ENCODE measurements around the gene ZDHHC8.

The ZDHHC8 gene

GRCh38 chr22:20107951-20108756, 23.4 kb upstream of the ZDHHC8 start:
- no peaks in the 10 kb centered on the region for H3K27me3 Mint-ChIP-seq
- peaks cover 2% of the 10 kb centered on the region for H3K36me3 Mint-ChIP-seq
- no peak overlapping the region for H3K4me3 Mint-ChIP-seq
- H3K4me1 Mint-ChIP-seq, result peaks cover 6% of the 10 kb centered on the region
- H3K9me3 Mint-ChIP-seq, result no peaks in the 10 kb centered on the region
- peak overlapping the region; percentile 63 for H3K27ac Mint-ChIP-seq

- Mint-ChIP-seq H3K36me3 (peaks cover 2% of the 10 kb centered on the region), H3K27ac (peak overlapping the region; percentile 38), H3K27me3 (no peaks in the 10 kb centered on the region), H3K4me1 (peaks cover 6% of the 10 kb centered on the region), H3K4me3 (no peak overlapping the region), H3K9me3 (no peaks in the 10 kb centered on the region)
Measured at GRCh38 chr22:20108757-20109230, 22.8 kb upstream of the ZDHHC8 start.

GRCh38 chr22:20109411-20110358, 21.9 kb upstream of the ZDHHC8 start:
- H3K27me3 Mint-ChIP-seq, result no peaks in the 10 kb centered on the region
- no peaks in the 10 kb centered on the region for H3K9me3 Mint-ChIP-seq
- H3K4me3 Mint-ChIP-seq, result no peak overlapping the region
- peak overlapping the region; percentile 79 for H3K27ac Mint-ChIP-seq
- H3K36me3 Mint-ChIP-seq, result peaks cover 5% of the 10 kb centered on the region
- peaks cover 10% of the 10 kb centered on the region for H3K4me1 Mint-ChIP-seq

- no peak overlapping the region for H3K4me3 Mint-ChIP-seq
- H3K36me3 Mint-ChIP-seq, result peaks cover 8% of the 10 kb centered on the region
- peak overlapping the region; percentile 79 for H3K27ac Mint-ChIP-seq
- H3K4me1 Mint-ChIP-seq, result peaks cover 16% of the 10 kb centered on the region
- no peaks in the 10 kb centered on the region for H3K9me3 Mint-ChIP-seq
- H3K27me3 Mint-ChIP-seq, result no peaks in the 10 kb centered on the region
Measured at GRCh38 chr22:20110359-20110985, 21.1 kb upstream of the ZDHHC8 start.

- H3K36me3 Mint-ChIP-seq, result peaks cover 8% of the 10 kb centered on the region
- H3K27ac Mint-ChIP-seq, result peak overlapping the region; percentile 76
- no peaks in the 10 kb centered on the region for H3K27me3 Mint-ChIP-seq
- H3K9me3 Mint-ChIP-seq, result no peaks in the 10 kb centered on the region
- H3K4me1 Mint-ChIP-seq, result peaks cover 16% of the 10 kb centered on the region
- H3K4me3 Mint-ChIP-seq, result no peak overlapping the region
Measured at GRCh38 chr22:20111045-20111688, 20.4 kb upstream of the ZDHHC8 start.

- Mint-ChIP-seq H3K27ac (peak overlapping the region; percentile 92), H3K27me3 (no peaks in the 10 kb centered on the region), H3K36me3 (peaks cover 9% of the 10 kb centered on the region), H3K4me3 (no peak overlapping the region), H3K9me3 (no peaks in the 10 kb centered on the region), H3K4me1 (peaks cover 16% of the 10 kb centered on the region)
Measured at GRCh38 chr22:20111689-20112622, 19.6 kb upstream of the ZDHHC8 start.

GRCh38 chr22:20112623-20113511, 18.7 kb upstream of the ZDHHC8 start:
- Mint-ChIP-seq H3K4me1 (peaks cover 16% of the 10 kb centered on the region), H3K4me3 (no peak overlapping the region), H3K27me3 (no peaks in the 10 kb centered on the region), H3K27ac (no peak overlapping the region), H3K9me3 (no peaks in the 10 kb centered on the region), H3K36me3 (peaks cover 9% of the 10 kb centered on the region)

GRCh38 chr22:20113551-20114310, 17.9 kb upstream of the ZDHHC8 start:
- Mint-ChIP-seq H3K27ac (peak overlapping the region; percentile 77), H3K27me3 (no peaks in the 10 kb centered on the region), H3K4me3 (no peak overlapping the region), H3K36me3 (peaks cover 10% of the 10 kb centered on the region), H3K9me3 (no peaks in the 10 kb centered on the region), H3K4me1 (peaks cover 23% of the 10 kb centered on the region)

GRCh38 chr22:20114506-20115475, 16.8 kb upstream of the ZDHHC8 start:
- Mint-ChIP-seq H3K27ac (peak overlapping the region; percentile 77), H3K27me3 (no peaks in the 10 kb centered on the region), H3K9me3 (no peaks in the 10 kb centered on the region), H3K4me3 (peak overlapping the region; percentile 76), H3K36me3 (peaks cover 12% of the 10 kb centered on the region), H3K4me1 (peaks cover 32% of the 10 kb centered on the region)

GRCh38 chr22:20115691-20116375, 15.8 kb upstream of the ZDHHC8 start, which contains the start of gene RANBP1:
Gene RANBP1, plus strand, starts transcription at chr22:20116104. Its CDS starts 81 bp downstream, at chr22:20116185.
- Mint-ChIP-seq H3K36me3 (peaks cover 12% of the 10 kb centered on the region), H3K9me3 (no peaks in the 10 kb centered on the region), H3K4me1 (peaks cover 36% of the 10 kb centered on the region), H3K27ac (peak within 1 kb of the TSS; percentile 97), H3K27me3 (no peaks in the 10 kb centered on the region), H3K4me3 (peak within 1 kb of the TSS; percentile 90)

- H3K4me1 Mint-ChIP-seq, result peaks cover 40% of the 10 kb centered on the region
- H3K36me3 Mint-ChIP-seq, result peaks cover 12% of the 10 kb centered on the region
Measured at GRCh38 chr22:20116376-20116950, 15.1 kb upstream of the ZDHHC8 start.

More at GRCh38 chr22:20116376-20116950, 15.1 kb upstream of the ZDHHC8 start:
- Mint-ChIP-seq H3K27me3 (no peaks in the 10 kb centered on the region), H3K4me3 (peak overlapping the region; percentile 90), H3K9me3 (no peaks in the 10 kb centered on the region), H3K27ac (peak overlapping the region; percentile 97)
